GM10847 (cell line): Measurements from ENCODE around the gene GPX1.

ENCODE experiments used
- POLR2A ChIP-seq: IDR thresholded peaks from 2 replicates; pipeline ENCODE4 v1.6.1; 2011; ENCODE audit not compliant: insufficient read length; ENCODE audit errors: extremely low read depth

The GPX1 gene

DNA sequence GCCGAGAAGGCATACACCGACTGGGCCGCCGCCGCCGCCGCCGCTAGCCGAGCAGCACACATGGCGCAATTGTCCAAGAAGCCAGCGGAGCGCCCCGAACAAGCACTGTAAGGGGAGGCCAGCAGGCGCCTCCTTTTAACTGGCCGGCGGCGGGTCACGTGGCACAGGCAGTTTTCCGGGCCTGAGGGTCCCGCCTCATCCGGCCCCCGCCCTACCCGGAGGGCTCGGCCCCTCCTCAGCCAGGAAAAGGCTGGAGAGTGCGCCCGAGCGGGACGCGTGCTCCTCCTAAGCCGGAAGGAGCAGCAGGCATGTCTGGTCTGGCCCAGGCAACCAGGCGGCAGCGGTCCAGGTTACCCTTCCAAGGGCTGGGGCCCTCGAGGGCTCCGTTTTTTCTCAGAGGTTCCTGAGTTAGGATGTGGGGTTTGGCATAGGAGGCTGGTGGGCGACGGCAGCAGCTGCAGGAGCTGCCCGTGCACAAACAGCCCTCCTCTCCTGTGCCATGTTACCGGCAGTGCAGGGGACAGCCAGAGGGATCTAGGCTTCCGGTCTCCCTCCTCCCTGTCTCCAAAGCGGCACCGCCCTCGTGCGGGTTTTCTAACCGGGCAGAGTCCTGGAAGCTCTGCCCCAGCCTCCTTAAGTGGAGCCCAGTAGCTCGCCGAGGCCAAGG is at the start of gene GPX1:
Gene GPX1, minus strand, starts transcription at position 137 of the 667 bp plus-strand sequence. Its CDS starts 75 bp downstream, at position 62.
- peak; percentile 90 for TF ChIP-seq POLR2A

DNA sequence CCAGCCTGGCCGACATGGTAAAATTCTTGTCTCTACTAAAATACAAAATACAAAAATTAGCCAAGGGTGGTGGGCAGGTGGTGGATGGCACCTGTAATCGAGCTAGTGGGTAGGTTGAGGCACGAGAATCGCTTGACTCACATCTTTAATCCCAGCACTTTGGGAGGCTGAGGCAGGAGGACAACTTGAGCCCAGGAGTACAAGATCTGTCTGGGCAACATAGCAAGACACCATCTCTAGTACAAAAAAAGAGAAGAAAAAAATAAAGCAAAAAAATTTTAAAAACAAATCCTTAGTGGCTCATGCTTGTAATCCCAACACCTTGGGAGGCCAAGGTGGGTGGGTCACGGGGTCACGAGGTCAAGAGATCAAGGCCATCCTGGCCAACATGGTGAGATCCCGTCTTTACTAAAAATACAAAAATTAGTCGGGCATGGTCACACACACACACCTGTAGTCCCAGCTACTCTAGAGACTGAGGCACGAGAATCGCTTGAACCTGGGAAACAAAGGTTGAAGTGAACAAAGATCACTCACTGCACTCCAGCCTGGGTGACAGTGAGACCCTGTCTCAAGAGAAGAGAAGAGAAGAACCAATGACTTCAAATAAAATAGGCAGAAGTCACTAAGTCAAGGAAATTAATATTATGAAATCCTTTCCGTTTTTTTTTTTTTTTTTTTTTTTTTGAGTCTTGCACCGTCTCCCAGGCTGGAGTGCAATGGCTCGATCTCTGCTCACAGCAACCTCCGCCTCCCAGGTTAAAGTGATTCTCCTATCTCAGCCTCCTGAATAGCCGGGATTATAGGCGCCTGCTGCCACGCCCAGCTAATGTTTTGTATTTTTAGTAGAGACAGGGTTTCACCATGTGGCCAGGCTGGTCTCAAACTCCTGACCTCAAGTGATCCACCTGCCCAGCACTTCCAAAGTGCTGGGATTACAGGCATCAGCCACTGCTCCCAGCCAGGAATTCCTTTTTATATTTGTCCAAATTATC is 48.7 kb upstream of the GPX1 start:
- TF ChIP-seq POLR2A, result no peak

DNA sequence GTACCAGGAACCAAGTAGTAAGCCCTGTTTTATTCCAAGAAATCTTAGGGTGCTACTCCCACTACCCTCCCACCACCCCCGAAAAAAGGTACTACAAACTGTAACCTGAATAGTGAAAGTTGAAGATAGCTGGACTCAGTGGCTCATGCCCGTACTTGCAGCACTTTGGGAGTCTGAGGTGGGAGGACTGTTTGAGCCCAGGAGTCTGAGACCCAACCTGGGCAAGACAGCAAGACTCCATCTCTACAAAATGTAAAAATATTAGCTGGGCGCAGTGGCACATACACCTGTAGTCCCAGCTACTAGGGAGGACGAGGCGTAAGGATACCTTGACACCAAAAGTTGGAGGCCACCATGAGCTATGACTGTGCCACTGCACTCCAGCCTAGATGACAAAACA is 45.7 kb upstream of the GPX1 start:
- TF ChIP-seq POLR2A, result no peak

DNA sequence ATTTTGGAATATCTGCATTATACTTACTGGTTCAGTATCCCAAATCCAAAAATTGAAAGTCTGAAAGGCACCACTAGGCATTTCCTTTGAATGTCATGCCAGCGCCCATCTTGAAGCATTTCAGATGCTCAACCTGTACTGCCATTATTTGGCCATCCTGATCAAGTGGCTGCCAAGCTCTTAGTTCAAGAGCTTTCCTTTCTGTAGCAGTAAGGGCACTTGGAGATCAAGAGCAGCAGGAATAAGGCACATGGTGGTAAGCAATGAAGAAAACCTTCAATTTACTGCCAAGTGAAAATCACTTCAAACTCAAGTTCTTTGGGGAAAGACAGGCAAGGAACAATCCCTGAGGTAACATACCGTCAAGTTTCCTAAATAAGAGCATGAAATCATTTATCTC is 43.6 kb upstream of the GPX1 start:
- no peak for TF ChIP-seq POLR2A

DNA sequence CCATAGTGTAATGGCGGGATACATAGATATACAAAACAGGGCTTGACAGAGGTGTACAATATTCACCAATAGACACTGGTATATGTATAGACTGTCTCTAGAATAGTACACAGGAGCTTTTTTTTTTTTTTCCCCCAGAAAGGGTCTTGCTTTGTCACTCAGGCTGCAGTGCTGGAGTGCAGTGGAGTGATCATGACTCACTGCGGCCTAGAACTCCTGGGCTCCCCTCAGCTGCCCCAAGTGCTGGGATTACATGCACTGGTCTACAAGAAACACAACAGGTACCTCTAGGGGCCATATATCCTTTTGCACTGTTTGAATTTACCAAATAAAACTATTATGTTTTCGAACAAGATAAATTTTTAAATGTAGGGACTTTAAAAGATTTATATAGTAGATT is 41.3 kb upstream of the GPX1 start:
- TF ChIP-seq POLR2A, result no peak

DNA sequence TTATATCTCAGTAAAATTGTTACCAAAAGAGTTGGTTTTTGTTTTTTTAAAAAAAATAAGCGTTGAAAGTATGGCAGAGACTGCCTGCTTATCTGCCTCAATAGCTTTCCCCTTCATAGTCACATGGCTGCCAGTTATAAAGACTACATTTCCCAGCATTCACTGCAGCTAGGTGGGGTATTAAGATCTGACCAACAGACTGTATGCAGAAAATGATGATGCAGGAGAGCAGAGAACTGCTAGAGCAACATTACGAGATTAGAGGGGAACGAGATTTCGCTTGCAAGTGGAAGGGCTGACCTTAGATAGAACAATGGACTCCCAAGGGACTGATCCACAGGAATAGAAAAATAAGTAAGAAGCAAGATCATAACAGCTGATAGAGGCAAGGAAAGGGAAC is 39.3 kb upstream of the GPX1 start:
- TF ChIP-seq POLR2A, result no peak

DNA sequence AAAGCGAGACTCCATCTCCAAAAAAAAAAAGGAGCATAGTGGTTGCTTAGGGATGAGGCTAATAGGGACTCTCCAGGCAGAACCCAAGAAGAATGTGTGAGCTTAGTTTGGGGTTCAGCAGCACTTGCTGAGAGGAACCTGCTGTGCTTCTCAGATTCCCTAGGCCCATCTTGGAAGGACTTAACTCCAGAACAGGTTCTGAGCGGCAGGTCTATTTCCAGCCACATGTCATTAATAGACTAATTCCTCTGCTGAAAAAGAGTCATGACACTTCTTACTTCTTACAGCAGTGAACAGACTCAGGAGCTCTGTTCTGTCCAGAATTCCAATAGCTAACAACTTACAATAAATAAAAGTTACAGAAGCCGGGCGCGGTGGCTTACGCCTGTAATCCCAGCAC is 31.1 kb upstream of the GPX1 start:
- no peak for TF ChIP-seq POLR2A

DNA sequence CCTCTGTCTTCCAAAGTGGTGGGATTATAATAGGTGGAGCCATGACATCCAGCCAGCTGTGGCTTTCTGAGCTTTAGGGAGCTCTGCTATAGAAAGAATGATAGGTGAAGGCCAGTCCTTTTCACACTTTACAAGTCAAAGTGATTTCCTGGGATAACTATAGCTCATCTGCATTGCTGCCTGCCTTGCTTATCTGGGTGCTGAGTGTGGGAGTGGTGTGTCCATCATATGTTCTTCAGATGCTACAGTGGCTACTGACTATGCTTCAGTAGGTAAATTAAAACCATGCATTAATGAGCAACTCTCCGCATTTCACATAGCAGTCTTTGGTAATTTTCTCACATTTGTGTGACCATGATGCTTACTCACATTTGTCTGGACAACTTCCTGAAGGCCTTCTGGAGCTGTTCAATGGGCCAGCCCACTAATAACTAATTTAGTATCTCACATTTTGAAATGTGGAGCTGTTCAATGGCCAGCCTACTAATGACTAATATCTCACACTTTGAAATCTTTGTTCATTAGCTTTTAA is 30.2 kb upstream of the GPX1 start:
- TF ChIP-seq POLR2A, result no peak

DNA sequence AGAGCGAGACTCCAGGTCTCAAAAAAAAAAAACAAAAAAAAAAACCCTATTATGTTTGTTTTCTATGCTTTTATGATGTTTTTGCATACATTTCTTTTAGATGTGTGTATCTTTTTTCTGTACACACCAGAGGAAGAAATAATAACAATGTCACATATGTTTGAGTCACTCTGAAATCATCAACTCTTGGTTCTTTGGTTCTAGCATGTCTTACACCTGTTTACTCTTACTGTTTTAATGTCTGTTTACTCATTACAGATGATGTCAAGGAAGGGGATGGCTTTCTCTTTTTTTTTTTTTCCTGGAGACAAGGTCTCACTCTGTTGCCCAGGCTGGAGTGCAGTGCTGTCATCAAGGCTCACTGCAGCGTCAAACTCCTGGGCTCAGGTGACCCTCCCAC is 29.6 kb upstream of the GPX1 start:
- no peak for TF ChIP-seq POLR2A

DNA sequence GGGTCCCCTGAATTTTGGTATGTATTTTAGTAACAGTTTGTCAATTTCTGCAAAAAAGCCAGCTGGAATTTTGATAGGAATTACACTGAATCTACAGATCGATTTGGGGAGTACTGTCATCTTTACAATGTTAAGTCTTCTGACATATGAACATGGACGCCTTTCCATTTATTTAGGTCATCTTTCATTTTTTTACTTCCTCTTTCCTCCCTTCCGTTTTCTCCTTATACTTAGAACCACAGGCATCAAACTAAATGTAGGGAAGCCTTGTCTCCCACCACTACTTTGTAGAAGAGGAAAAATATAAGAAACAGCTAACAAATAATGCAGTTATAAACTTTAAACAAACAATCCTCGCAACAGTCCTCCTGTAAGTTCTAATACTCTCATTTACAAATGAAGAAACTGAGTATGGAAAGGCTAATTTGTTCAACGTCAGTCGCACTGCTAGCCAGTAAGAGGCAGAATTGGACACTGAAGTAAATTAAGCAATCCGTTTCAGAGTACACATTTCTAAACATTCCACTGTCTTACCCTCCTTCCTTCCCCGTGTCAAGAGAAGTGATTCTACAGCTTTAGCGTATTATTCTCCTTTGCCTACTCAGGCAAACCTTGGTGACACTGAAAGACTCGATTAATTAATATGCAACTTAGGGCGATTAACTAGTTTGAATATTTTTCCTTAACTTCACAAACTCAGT is 28.1 kb upstream of the GPX1 start:
- TF ChIP-seq POLR2A, result no peak

DNA sequence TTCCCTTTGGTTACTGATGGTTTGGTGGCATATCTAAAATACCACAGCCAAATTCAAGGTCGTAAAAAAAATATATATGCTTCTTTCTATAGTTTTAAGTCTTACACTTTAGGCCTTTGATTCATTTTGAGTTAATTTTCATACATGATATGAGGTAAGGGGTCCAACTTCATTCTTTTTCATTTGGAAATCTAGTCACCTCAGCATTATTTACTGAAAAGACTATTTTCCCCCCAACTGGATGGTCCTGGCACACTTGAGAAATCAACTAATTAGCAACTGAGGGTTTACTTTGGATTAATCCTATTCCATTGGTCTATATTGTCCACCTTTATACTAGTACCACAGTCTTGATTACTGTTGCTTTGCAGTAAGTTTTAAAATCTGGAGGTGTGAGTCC is 27.5 kb upstream of the GPX1 start:
- TF ChIP-seq POLR2A, result no peak

DNA sequence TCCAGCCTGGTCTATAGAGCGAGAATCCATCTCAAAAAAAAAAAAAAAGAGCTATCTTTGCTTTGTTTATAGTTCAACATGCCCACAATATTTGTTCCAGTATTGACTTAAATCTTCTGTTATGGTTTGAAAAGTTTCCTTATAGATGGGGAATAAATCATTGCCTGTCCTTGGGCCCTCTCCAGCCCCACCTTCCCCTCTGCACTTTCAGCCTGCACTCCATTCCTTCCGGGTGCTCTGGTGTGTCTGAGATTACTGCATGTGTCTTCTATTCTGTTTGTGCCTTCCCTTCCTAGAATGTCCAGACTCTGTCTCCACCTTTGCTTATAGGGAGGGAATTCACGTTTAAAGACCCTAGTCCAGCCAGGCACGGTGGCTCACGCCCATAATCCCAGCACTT is 25.2 kb upstream of the GPX1 start:
- no peak for TF ChIP-seq POLR2A

DNA sequence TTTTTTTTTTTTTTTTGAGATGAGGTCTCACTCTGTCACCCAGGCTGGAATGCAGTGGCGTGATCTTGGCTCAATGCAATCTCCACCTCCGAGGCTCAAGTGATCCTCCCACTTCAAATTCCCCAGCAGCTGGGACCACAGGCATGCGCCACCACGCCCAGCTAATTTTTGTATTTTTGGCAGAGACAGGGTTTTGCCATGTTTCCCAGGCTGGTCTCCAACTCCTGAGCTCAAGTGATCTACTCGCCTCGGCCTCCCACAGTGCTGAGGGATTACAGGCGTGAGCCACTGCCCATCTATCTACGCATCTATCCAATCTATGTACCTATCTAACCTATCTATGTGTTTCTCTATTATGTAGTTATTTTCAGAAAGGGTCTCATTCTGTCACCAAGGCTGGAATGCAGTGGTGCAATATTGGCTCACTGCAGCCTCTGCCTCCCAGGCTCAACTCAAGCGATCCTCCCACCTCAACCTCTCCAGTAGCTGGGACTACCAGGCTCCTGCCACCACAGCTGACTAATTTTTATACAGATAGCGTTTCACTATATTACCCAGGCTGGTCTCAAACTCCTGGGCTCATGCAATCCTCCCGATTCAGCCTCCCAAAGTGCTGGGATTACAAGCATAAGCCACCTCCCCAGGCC is 20.2 kb upstream of the GPX1 start:
- no peak for TF ChIP-seq POLR2A

DNA sequence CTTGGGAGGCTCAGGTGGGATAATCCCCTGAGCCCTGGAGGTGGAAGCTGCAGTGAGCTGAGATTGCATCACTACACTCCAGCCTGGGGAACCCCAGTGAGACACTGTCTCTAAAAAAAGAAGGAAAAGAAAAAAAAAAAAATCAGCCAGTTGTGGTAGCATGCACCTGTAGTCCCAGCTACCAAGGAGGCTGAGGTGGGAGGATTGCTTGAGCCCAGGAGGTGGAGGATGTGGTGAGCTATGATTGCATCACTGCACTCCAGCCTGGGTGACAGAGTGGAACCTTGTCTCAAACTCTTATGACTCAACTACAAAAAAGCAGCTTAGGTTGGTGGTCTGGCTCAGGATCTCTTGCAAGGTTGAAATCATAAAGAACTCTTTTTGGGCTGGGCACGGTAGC is 19.3 kb upstream of the GPX1 start:
- no peak for TF ChIP-seq POLR2A

DNA sequence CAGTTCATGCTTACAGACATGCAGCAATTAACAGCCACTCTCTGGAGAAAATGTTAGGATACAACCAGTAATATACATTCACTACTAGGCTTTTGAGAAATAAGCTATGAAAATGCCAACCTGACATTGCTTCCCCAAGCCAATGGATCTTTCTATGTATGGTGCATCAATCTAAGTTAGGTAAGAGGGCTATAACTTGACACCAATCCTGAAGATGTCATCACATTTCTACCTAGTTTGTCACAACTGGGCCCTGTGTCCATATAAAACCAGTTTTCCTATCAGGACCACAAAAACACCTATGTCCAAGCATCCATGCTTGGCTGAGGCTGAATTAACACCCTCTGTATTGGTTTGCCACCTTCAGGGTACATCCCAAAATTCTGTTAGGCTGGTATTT is 13.8 kb upstream of the GPX1 start:
- no peak for TF ChIP-seq POLR2A
